Stromal cell of bone marrow (primary cell): Measurements from ENCODE around the gene CTDSPL.

Experiments
- DNase-seq: peaks from one replicate; pipeline ENCODE4 v3.0.0-alpha.2; 2012; ENCODE audit warnings: low read depth

Gene CTDSPL

DNA sequence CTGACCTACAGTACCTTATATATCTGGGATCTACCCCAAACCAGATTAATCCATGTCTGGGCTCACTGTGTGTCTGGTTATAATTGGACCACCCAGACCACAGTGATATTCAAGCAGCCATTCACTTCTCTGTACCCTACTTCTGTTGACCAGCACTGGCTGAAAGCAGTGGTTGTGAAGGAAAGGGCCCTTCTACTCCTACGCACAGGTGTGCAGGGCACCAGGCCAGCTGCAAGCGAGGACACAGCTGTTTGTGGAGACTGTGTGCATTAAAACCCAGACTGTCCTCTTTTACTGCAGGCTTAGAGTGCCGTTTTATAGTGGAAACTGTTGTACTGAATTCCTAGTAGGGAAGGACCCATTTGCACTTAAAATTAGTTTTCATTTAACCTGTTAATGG is 29.5 kb downstream of the CTDSPL start:
- no peak for DNase-seq

DNA sequence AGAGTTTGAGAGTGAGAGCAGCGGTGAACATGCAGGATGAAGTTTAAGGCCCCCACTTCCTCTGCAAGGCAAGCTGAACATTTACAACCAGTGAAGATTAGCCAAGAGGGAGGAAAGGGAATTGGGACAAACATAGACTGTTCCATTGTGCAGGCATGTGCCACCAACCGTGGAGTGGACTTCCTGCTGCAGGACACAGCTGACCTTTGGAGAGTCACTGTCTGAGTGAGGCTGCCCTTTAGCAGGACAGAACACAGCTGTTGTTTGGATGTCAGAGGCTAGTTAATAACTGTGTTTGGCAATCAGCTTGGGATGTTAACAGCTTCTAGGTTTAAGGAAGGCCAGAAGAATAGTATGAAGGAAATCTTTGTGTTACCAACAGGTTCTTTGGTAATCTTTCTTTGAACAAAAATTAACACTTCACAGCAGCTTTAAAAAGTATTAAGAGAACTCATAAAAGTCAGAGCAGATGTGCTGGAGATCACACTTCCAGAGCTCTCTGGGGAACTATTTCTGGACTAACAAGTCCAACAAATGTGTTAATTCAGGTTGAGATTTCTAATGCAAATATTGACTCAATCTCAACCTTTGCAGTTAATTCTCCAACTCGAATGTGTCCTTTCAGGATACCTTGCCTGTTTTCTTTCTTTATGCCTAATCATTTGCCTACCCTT is 31.4 kb downstream of the CTDSPL start:
- DNase-seq = no peak

DNA sequence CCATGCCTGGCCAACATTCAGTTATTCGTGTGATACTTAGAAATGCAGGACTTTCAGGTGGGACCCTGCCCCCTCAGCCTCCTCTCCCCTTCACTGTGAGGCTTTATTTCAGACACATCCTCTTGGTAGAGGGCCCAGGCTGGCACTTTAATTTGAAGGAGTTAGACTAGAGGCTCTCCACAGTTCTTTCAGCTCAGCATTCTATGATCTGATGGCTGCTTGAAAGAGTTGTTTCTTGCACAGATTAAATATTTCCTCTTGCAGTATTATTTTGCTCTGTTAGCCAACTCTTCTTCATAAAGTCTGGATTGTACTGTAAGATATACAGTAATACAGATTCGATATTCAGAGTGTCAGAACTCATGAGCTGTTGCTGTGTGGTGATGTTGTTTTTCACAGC is 35.1 kb downstream of the CTDSPL start:
- DNase-seq = no peak

DNA sequence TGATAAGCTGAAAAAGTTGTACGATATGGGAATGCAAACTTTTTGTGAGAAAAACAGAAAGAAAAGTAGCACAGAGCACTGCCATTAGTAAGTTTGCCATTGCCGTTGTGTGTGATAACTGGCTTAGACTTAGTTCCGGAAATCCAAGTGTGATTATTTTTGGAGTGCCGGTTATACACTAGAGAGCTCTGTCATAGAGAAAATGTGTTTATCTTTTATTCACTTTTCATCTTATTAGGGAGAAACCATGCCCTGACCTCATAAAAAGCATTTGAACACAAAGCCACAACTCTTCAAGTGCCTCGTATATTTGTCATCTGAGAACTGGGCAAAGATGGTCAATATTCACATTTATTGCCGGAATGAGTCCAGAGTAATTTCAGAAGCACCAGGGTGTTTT is 36.1 kb downstream of the CTDSPL start:
- peak; percentile 16 for DNase-seq

DNA sequence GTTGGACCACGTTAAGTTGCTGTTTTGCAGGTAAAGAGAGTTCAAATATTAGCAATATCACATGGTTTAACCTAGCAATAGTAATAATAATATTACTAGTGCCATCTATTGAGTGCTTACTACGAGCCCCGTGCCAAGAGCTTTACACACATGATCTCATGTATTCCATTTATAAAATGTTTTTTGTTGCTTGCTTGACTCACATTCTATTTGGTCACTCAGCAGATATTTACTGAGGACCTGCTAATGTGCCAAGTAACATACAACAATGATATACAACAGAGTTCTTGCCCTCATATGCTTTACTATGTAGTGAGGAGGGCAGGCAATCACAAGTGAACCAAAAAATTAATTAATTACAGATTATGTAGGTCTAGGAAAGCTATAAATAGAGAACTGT is 36.7 kb downstream of the CTDSPL start:
- no peak for DNase-seq

DNA sequence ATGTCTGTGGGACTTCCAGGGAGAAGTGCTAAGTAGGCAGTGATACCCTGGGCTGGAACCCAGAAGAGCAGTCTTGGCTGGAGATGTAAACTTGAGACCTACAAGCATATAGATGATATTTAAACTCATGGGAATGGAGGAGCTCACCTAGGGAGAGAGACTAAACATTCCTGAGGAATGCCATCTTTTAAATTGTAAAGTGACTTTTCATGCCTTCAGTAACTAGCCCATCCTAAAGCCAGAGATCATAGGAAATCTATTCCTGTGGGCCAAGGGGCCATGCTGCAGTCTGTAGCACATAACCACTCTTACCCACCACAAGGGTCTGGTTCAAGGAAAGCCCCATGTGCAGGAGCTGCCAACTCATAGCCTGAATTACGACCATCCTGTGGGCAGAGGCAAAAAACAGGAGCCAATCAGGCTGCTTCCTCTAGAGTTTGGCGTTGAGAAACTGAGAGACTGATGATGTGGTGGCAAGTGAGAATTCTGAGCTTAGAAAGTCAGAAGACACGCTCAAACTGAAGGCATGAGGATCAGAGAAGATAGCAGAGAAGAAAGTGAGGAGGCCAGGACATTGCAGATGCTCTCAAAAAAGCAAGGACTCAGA is 37.5 kb downstream of the CTDSPL start:
- no peak for DNase-seq

DNA sequence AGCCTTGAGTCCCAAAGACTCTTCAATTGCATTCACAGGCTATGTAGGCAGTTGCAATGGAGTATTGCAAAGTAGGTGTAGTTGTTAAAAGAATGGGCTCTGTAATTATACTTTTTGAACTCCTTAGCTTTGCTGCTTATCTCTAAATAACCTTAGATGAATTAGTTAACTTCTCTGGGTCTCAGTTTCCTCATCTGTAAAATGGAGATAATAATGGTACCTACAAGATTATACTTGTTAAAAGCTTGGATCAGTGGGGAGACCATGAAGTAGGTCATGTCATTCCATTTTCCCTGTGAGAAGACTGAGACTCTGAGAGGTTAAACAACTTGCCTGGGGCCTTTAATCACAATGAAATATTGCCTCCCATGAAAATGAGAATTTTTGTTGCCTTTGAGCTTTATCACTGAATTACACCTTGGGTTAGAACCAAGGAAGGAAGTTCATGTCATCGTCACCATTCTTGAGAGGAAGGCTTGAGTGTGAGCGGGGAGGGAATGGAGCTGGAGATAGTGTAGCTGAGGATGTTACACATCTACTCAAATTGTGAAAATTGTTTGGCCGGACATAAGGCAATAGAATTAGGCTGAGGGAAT is 38.1 kb downstream of the CTDSPL start:
- no peak for DNase-seq

DNA sequence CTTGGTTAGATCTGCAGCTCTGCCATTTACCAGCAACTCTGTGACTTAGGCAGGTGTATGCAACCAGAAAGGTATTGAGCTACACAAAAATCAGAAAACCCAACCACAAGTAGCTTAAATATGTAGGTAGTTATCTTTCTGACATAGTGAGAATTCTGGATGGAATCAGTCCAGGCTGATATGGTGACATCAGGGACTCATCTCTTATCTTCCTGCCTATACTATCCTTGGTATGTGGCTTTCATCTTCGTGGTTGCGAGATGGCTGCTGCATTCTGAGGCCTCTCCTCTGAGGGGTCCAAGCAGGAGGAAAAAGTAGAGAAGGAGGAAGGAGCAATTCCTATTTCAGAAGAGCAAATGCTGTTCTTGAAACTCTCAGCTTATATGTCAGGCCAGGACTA is 40.0 kb downstream of the CTDSPL start:
- DNase-seq = no peak

DNA sequence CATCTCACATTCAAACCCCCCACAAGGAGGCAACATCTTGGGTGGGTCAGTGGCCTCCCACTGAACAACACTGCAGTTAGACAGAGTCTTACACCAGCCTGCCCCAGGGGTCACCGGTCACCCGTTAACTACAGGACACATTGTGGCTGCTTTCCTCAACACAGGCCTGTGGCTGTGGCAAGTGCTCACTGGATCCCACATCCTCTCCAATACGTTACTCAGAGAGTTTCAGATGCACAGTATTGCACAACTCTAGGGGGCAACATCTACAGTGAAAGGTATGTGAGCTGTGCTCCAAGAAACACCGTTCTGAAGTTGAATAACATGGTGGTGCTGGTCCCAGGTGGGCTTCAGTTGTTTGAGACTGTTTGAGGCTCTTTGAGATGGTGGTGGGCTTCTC is 41.0 kb downstream of the CTDSPL start:
- DNase-seq = no peak

DNA sequence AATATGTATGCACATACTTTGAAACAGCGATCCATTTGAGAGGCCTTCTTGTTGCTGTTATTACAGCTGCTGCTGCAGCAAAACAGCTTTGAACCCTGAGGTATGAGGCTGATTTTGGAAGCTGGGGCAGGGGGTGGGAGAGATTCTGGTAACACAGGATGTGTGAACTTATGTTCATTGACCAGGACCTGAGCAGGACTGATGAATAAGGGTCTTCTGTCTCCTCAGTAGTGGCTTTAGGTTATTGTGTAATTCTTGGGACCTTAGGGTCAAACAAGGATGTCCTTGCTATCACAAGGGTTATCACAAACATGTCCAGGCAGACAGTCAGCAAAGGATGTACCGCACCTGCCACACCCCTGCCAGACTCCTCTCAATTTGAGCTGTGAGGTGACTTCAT is 41.6 kb downstream of the CTDSPL start:
- no peak for DNase-seq

DNA sequence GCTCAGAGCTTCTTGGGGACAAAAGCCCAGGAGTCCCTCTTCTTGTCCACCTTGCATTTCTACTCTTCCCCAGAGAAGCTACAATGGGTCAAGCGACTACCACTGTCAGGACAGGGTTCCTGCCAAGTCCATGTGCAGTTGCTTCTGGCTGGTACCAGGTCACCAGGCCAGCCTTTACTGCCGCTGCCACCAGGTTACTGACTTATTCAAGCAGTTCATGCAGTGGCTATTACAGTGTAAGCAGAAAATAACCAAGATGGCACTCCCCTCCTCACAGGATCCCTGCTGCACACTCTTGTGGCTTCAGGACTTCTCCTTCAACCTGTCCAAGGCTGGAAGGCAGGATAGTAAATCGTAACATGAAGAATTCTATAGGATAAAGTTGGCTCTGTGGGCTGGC is 42.1 kb downstream of the CTDSPL start:
- DNase-seq = no peak

DNA sequence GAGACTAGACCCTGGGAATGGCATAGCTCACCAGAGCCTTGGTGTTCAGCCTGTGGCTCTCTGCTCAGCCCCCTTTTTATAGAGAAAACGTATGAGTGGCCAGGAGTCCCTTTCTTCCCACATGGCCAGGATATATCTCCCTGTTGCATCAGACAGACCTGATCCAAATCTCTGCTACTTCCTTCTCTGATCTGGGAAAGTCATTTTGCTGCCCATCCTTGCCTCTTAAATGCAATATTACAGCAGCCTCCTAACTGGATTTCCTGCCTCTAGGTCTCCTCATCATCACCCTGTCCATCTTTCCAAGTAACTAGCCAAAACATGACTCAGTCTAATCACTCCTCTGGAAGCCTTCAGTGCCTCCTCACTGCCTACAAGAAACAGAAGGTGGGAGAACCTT is 42.9 kb downstream of the CTDSPL start:
- peak; percentile 47 for DNase-seq

DNA sequence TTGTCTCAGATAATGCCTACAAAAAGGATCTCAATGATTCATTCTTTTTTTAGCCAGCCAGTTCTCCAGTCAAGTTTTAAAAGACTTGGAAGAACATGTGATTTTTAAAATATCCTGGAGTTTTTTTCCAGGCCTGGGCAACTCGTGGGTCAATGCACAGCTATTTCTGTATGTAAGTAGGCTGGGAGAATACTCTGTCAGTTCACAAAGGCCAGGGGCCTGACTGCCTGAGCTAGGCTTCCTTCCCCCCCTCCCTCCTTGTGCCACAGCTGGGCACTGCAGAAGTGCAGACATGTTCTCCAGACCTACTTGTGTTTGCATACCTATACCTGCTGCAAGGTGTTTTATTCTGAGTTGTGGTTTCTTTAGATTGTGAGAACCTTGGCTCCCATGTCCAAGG is 43.7 kb downstream of the CTDSPL start:
- no peak for DNase-seq

DNA sequence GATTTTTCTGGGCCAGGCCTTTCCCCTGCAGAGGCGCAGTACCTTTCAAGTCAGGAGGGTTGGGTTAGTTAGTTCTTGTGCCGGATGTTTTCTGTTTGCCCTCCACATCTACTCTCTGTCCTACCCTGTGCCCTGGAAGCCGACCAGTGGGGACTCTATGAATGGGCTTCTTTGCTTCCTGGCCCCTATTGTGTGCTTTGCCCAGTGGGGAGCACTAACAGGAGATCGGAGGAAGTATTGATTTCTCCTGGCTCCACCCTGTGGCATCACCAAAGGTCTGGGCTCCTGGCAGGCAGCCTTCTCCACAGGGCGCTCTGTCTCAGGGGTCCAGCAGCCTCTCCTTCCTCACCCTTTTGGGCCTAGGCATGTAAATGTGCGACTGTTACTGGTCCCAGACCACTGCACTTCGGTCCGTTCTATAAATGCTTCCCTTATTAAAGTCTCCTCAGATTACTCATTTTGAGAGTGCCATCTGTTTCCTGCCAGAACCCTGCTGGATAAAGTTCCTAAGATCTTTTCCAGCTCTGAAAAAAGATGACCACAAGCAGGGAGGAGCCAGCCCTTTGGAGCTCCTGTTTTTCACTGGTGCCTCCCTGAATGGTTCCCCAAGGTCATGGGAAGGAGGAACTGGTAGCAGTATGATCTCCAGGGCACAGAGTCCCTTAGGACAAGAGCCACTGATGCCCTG is 44.5 kb downstream of the CTDSPL start:
- DNase-seq = peak; percentile 62

DNA sequence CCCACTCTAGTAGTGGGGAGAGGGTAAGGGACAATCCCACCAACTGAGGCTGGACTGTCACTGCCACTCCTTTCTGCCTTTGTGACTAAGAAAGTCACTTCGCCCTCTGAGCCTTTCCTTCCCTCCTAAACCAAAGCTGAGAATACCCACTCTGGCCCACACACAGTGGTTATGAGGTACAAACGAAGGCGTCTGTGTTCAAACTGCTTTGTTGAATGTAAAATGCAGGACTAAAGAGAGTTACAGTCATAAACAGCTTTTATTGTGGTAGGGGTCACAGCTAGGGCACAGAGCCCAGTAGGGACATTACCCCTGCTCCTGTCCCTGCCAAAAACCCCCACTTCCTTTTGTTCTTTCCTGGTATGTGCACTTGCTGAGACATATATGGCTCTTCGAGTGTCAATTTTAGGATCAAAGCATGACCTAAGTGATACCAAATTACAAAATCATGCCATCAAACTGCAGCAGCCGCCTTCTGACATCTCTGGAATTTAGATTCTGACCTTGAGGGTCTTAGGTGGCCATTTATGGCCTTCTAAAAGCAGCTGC is 45.1 kb downstream of the CTDSPL start:
- DNase-seq = no peak

DNA sequence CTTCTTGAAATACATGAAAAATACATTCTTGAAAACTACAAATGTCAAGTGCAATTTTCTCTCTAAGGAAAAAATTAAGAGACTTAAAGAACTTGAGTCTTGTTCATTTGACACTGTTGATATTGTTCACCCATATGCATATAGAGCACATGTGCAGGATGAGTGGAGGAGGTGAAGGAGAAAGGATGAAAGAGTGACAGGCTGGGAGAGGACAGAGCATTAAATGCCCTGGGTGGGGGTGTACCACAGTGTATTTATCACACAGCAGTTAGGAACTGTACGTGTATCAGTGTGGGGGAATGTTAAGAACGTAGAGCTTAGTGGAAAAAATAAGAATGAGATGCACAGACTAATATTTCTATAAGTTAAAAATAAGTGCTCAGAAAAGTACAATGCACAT is 45.7 kb downstream of the CTDSPL start:
- no peak for DNase-seq

DNA sequence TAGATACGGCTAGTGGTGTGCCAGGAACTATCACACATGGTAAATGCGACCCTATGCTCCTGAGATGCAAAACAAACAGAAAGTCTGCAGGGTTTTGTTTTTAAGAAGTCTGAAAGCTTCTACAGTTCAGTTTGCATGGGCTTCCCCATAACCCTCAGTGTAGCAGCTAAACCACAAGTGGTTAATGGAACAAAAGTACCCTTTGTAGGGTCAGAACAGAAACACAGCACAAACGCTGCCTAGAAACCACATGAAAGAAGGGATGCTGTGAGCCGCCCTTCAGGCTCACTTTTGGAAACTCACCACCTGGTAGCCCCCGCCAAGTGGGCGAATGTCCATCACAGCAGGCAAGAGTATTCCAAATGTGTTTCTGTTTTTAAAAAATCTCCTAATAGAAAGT is 46.2 kb downstream of the CTDSPL start:
- DNase-seq = no peak

DNA sequence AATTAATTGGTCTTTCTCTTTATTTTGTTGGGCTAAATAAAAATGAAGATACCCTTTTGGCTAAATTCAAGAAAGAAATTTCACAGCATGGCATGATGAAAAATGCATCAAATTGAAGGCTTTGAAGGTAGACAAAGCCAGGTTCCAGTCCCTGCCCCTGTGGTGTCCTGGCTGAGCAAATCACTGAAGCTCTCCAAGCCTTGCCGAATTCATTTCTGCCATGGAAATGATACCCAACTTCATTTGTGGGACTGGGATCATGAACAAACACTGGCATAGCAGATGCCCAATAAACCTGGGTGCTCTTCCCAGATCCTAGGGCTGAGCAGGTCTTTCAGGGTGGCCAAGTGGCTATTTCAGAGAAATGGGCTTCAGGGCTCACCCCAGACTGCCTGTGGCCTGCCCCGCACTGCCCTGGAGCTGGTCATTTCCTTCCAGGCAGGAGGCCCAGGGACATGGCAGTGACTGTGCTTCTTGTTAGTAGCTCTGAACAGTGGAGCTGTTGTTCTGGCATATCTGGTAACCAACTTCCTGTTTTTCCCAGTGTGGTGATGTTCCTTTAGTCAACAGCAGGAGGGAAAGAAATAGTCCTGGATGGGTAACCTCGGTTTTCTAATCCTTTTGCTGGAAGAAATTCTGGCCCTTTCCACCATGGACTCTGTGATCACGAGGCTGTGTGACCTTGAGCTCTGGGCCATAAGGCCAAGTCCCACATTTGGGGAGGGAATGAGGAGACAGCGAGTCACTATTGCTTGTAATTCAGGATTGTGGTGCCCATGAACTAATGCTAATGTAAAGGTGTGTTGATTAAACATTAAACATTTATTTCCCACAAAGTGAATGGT is 47.6 kb downstream of the CTDSPL start:
- DNase-seq = no peak

DNA sequence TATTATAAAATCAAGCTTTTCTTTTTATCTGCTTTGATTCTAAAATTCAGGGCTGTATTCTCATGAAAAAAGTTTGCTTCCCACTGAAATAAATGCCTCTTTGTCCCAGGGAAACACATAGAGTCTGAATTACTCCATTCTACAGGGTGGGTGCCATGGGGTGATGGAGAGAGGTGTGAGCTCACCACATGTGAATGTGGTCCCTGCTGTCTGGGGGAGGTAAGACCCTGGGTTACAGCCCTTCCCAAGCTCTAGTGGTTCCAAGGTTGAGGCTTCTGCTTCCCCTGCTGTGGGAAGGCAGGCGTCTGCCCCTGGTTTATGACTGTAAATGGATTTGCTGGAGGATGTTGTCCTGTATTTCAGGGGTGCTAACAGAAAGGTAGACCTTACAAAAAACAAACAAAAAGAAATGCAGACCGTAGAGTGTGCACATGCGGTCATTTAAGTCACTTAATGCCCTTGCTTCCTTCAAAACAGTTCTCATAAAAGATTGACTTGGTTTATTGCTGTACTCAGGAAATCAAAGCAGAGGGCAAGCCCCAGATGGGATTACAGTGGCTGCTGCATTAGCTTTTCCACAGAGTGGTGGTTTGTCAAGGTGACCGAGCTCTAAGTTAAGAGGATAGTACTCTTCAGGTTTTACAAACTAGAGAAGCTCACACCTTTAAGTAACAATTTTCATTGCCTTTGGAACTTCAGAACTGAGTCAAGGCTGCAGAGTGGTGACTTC is 49.2 kb downstream of the CTDSPL start:
- no peak for DNase-seq

DNA sequence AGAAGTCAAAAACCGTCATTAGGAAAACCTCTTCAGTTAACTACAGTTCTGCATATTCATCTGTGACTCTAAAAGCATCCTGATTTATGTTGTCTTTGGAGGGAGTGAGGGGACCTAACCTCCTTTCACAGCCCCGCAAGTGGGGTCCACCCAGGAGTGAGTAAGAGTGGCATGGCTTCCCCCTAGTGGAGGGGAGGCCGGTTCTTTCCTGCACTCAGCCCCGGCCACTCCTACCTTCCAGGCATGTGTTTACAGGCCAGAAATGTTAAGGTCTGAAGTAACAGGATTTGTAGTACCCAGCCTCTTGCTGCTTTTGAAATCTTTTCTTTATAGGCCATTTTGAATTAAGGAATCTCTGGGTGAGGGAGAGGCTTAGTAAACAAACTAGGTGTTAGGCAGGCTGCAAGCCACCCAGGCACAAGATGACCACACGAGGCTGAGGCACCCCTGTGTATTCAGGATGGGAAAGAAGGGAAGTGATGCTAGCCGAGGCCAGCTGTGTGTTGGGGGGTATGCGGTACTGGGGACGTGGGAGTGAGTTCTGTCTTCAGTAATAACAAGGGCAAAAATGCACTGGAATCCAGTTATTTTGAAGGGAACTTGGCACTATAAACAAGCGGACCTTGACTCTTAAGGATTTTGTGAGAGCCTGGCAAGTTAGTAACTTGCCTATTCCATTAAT is 50.5 kb downstream of the CTDSPL start:
- DNase-seq = no peak

DNA sequence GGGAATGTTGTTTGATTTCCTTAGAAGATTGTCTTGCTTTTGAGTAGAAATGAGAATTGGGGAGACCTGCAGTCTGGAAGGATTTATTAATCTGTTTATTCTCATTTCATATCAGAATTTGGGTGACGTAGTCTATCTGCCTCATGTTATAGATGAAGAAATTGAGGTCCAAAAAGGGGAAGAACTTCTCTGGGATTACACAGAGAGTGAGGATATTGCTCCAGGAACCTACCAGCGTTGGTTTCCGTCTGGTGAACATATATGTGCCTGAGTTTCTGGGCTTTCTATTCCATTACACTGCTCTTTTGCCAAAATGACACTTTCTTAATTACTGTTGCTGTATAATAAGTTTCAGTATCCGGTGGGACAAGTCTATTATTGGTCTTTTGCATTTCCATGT is 51.8 kb downstream of the CTDSPL start:
- no peak for DNase-seq
